Ishikawa (cell line): ENCODE measurements around the gene CCDC180.

Experiments used
- CEBPB ChIP-seq: IDR thresholded peaks from 2 replicates; pipeline ENCODE4 v1.6.1; 2012
- CREB1 ChIP-seq: IDR thresholded peaks from 2 replicates; pipeline ENCODE4 v1.6.1; 2012; ENCODE audit warnings: low read depth
- EGR1 ChIP-seq: IDR thresholded peaks from 2 replicates; pipeline ENCODE4 v1.6.1; 2012
- EP300 ChIP-seq: IDR thresholded peaks from 2 replicates; pipeline ENCODE4 v1.6.1; 2012; ENCODE audit warnings: borderline replicate concordance
- FOXM1 ChIP-seq: IDR thresholded peaks from 2 replicates; pipeline ENCODE4 v1.6.1; 2012; ENCODE audit warnings: low read depth, borderline replicate concordance
- RAD21 ChIP-seq: IDR thresholded peaks from 2 replicates; pipeline ENCODE4 v1.6.1; 2012; ENCODE audit warnings: low read depth
- TAF1 ChIP-seq: IDR thresholded peaks from 2 replicates; pipeline ENCODE4 v1.6.1; 2012; ENCODE audit warnings: low read depth, mild to moderate bottlenecking
- TCF12 ChIP-seq: IDR thresholded peaks from 2 replicates; pipeline ENCODE4 v1.6.1; 2012; ENCODE audit warnings: low read depth
- TEAD4 ChIP-seq: IDR thresholded peaks from 2 replicates; pipeline ENCODE4 v1.6.1; 2012
- TF ChIP-seq, protein P1 (sequence below): IDR thresholded peaks from 2 replicates; pipeline ENCODE4 v1.6.1; 2012; ENCODE audit warnings: low read depth, mild to moderate bottlenecking
- TF ChIP-seq, protein P2 (sequence below): IDR thresholded peaks from 2 replicates; pipeline ENCODE4 v1.6.1; 2012
- TF ChIP-seq, protein P3 (sequence below): IDR thresholded peaks from 2 replicates; pipeline ENCODE4 v1.6.1; 2012

DNA sequence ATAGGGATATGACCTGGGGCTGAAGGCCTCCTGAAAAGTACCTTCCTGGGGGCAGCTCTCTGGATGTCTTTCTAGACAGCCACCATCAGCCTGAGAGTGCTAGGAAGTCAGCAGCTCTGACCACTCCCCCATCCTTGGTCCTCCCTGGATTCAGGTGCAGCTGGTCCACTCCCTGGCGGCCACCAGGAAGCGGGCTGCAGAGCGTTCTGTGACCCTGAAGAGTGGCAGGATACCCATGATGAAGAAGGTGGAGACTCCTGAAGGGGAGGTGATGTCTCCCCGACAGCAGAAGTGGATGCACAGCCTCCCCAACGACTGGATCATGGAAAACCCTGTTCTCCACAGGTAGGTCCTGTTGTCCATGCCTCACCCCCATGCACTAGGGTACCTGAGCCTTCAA, 1.8 kb downstream of the CCDC180 start:
- TF ChIP-seq, protein P1, sequence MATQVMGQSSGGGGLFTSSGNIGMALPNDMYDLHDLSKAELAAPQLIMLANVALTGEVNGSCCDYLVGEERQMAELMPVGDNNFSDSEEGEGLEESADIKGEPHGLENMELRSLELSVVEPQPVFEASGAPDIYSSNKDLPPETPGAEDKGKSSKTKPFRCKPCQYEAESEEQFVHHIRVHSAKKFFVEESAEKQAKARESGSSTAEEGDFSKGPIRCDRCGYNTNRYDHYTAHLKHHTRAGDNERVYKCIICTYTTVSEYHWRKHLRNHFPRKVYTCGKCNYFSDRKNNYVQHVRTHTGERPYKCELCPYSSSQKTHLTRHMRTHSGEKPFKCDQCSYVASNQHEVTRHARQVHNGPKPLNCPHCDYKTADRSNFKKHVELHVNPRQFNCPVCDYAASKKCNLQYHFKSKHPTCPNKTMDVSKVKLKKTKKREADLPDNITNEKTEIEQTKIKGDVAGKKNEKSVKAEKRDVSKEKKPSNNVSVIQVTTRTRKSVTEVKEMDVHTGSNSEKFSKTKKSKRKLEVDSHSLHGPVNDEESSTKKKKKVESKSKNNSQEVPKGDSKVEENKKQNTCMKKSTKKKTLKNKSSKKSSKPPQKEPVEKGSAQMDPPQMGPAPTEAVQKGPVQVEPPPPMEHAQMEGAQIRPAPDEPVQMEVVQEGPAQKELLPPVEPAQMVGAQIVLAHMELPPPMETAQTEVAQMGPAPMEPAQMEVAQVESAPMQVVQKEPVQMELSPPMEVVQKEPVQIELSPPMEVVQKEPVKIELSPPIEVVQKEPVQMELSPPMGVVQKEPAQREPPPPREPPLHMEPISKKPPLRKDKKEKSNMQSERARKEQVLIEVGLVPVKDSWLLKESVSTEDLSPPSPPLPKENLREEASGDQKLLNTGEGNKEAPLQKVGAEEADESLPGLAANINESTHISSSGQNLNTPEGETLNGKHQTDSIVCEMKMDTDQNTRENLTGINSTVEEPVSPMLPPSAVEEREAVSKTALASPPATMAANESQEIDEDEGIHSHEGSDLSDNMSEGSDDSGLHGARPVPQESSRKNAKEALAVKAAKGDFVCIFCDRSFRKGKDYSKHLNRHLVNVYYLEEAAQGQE: no peak
- TF ChIP-seq, protein P2, sequence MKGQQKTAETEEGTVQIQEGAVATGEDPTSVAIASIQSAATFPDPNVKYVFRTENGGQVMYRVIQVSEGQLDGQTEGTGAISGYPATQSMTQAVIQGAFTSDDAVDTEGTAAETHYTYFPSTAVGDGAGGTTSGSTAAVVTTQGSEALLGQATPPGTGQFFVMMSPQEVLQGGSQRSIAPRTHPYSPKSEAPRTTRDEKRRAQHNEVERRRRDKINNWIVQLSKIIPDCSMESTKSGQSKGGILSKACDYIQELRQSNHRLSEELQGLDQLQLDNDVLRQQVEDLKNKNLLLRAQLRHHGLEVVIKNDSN: no peak
- TF ChIP-seq CEBPB: no peak
- no peak for TF ChIP-seq TCF12
- TF ChIP-seq RAD21: no peak
- no peak for TF ChIP-seq TEAD4
- TF ChIP-seq, protein P3, sequence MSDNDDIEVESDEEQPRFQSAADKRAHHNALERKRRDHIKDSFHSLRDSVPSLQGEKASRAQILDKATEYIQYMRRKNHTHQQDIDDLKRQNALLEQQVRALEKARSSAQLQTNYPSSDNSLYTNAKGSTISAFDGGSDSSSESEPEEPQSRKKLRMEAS: no peak
- no peak for TF ChIP-seq EGR1
- no peak for TF ChIP-seq FOXM1
- TF ChIP-seq CREB1: no peak
- TF ChIP-seq EP300: no peak
- TF ChIP-seq TAF1: no peak
